ENCODE data around the gene MRAS.

MRAS gene

DNA sequence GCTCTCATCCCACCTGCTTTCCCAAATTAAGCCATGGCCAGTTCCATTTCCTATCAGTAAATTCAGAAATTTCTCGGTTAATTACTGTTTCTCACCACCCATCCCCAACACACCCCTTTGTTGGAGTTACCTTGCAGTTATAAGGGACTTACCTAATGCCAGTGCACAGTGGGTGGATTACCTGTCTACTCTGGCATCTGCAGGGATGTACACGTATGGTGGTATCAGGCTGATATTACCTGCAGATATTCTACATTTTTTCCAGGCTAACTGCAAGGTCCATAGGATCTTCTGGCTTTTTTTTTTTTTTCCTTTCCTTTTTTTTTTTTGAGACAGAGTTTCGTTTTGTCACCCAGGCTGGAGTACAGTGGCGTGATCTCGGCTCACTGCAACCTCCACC lies 7.9 kb upstream of the MRAS start:
- no peak for DNase-seq (ENCODE audit: low spot score)

DNA sequence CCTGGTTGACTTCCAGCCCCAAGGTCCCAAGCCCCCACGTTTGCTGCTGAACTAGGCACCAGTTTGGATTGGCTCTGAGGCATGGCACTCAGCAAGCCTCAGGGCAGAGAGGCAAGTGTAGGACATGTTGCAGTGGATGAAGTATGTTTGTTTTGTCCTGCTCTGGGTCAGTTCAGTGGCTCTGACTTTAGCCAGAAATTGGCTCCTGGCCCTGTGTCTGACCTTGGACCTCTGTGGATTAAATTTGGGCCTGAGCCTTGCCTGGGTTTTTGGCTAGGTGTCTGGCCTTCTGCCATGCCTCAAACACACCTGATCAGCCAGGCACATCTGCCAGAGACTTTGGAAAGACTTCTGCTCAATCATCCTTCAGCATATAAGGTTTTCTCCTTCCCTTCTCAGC lies 3.6 kb upstream of the MRAS start:
- no peak for DNase-seq (ENCODE audit: low spot score)

DNA sequence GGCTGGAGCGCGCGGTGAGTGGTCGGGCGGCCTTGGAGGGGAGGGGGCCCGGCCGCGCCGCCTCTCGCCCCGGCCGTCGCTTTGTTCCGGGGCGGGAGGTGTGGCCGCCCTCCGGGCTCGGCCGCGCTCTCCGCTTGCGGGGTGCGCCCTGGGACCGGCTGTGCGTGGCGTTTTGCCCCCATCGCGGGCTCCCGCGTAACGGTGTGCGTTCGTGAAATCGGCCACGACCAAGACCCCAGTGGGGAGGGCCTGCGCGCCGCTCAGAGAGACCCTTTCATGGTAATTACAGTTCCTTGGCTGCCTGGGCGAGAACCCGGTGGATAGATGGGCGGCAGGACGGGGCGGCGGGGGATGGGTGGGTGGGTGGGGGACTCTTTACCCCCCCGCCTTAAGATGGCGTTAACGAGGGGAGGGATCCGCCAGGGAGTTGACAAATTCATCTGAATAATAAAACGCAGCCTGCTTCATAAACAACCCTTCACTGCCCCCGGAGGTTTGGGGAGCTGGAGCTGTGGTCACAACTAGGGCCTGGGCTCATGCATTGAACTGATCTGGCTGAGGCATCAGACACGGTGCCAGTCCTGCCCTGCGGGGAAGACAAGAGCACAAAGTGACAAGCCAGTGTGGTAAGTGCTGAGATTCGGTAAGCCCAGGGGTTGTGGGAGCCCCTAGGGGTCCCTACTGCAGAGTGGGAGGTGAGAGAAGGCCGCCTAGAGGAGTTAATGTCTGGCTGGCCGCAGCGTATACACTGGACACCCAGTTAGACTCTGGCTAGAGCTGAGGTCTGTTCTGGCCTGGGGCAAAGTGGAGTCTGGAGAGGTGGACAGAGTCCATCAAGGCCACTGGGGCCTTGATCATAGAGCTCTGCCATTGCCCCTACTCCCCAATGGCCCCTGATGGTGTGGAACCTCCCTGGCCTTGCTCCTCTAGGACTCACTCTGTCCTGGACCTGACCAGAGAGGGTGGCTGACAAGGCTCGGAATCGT lies 668 bp downstream of the MRAS start:
- no peak for DNase-seq (ENCODE audit: low spot score)

DNA sequence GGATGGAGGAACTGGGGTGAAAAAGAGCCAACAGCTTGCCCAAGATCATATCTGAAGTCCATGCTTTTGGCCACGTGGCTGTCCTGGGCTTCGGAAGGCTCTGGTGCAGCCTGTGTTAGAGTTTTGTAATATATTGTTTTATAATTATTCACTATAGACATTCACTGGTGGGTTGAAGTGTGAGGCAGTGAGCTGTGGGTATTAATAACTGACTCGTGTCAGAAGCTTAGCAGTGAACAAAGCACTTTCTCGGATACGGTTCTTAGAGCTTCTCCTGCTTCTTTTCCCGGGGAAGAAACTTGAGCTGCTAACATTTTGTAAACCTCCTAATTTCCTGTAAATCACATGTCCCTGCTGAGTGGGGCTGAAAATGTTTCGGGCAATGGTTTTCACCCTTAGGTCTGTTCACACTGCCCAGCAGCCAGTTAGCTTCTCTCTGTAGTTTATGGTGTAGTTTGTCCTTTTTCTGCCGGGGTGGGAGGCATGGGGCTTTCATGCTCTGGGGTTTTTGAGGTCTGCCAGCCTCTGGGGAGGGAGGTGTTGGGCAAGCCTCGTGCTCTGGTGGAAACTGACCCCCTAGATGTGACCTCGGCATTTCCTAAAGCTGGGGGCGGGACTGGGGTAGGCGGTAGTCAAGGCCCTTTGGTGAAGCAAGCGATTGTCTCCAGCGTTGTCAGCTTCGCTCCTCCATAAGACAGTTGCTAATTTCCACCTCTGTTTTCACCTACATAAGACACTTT lies 1.7 kb downstream of the MRAS start:
- no peak for DNase-seq (ENCODE audit: low spot score)

DNA sequence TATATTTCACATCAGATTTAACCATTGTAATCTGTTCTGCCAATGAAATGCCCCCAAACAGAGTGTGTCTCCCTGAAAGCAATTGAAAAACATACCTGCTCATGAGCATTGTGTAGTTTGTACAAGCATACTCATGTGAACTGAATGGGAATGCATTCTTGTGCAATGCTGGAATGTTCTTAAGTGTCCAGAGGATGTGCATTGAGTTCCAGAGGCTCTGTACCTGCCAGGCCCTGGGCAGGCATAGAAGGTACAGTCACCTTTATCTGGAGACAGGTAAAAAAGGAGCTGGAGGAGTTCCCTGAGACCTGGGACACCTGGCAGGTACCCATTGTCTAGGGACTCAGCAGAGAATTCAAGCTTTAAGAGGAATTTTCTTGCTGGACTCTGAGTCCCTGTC lies 2.8 kb downstream of the MRAS start:
- DNase-seq (ENCODE audit: low spot score) = no peak

DNA sequence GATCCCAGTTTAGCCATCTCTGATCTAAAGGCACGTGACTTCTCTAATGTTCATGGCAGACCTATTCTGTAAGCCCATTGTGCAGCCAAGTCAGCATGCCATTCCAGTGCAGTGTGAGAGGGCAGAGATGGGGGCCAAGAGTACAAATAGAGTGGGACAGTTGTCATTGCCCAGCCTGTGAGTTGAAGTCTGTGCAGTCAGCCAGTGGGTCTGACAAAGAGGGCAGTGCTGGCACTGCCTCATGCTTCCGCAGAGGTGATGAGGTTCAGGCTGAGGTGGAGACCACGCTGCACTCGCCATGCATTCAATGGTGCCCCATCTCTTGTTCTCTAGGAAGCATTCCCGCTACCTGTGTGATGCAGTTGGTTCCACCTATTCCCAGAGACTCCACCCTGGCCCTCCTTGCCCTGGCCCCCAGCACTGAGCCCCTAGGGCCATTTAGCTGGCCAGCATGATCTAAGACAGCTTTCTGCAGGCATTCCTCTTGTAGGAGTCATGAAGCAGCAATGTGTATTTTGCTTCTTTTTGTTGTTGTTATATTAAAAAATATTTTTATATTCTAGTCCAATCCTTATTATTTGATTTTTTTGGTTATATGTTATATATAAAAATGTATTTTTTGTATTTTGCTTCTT lies 3.7 kb downstream of the MRAS start:
- no peak for DNase-seq (ENCODE audit: low spot score)

DNA sequence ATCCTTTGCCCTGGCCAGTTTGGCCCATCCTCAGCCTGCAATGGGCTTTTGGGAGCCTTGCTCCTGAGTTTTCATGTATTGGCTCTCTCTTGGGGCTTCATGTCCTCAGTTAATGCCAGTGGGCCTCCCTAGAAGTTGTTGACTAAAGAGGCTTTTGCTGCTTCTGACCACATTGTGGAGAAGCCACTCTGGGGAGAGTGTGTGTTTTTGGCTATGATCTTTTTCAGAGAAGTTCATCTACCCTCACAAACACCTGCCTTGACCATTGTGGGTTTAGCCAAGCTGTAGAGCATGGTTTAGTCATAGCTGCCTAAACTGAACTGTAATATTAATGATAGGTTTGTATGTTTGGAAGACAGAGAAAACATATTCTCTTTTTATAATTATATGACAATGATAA lies 6.0 kb downstream of the MRAS start:
- DNase-seq (ENCODE audit: low spot score) = no peak

DNA sequence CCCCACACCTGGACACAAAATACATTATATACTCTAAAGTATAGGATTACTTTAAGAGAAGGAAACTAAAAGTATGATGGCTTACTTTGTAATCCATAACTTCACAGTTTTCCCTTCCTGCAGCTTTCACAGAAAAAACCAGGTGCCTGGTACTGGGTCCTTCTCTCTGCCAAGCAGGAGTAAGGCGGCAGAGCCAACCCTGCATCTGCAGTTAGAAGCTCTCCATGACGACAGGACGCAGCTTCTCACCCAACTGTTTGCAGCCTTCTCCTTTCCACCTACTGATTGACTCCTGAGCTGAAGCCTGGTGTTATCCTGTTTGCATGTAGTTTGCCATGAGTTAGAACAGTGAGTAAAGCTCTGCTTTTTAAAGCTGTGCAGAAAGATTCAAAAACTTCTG lies 6.7 kb downstream of the MRAS start:
- no peak for DNase-seq (ENCODE audit: low spot score)

DNA sequence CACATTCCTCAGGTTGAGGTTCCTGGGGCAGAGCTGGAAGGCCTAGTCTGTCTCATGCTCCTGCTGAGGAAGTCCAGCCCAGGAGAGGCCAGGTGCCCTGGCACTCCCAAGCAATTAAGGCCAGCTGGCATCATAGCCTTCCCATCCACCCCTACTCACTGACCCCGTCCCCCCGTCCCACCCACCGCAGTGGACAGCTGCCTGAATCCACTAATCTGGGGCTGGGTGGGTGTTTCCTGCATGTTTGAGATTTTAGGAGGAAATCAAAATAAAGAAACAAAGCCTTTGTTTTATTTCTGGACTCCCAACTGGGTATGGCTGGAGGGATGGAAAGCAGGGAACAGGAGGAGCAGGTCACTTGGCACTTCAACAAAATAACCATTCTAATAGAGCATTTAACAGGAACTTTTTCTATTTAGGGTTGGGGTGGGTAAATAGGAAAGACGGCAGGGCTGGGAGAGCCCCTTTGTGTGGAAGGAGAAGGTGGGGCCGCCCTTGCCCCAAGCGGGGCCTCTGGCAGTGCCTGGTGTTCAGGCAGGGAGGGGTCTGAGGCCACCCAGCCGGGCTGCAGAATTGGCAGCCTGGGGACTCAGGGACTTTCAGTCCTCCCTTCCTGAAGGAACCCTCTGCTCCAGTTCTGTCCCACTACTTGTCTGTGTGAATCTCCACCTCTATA lies 8.5 kb downstream of the MRAS start:
- no peak for DNase-seq (ENCODE audit: low spot score)

DNA sequence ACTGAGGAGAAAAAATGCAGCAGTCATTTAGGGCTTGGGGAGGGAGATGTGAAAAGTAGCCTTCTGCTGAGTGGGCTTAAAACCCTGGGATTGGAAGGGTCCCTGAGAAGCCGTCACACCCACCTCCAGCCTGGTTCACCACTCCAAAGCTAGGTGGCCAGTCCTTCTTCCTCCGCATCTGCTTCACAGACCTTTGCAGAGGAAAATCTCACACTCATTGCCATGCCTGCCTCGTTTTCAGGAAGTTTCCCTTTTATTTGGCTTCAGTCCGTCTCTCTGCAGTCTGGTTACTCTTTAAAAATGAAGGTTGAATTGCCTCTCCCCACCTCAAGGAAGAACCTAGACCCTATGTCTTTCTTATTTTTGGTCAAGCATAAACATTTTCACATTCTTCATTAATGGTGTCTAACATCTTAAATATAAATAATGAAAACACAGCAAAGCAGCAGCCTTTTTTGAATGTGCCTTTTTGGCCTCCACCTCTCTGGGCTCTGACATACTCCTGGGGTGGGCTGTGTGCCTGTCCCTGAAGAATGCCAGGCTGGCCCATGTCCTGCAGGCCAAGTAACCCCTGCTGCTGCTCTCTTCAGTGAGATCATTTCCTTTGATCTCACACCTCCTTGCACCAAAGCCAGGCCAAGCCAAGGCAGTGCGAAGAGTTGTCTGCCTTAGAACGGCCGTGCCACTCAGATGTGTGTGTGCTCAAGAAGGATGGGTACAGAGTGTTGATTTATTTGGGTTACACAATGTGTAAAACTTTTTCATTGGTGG lies 11.0 kb downstream of the MRAS start:
- no peak for DNase-seq (ENCODE audit: low spot score)

DNA sequence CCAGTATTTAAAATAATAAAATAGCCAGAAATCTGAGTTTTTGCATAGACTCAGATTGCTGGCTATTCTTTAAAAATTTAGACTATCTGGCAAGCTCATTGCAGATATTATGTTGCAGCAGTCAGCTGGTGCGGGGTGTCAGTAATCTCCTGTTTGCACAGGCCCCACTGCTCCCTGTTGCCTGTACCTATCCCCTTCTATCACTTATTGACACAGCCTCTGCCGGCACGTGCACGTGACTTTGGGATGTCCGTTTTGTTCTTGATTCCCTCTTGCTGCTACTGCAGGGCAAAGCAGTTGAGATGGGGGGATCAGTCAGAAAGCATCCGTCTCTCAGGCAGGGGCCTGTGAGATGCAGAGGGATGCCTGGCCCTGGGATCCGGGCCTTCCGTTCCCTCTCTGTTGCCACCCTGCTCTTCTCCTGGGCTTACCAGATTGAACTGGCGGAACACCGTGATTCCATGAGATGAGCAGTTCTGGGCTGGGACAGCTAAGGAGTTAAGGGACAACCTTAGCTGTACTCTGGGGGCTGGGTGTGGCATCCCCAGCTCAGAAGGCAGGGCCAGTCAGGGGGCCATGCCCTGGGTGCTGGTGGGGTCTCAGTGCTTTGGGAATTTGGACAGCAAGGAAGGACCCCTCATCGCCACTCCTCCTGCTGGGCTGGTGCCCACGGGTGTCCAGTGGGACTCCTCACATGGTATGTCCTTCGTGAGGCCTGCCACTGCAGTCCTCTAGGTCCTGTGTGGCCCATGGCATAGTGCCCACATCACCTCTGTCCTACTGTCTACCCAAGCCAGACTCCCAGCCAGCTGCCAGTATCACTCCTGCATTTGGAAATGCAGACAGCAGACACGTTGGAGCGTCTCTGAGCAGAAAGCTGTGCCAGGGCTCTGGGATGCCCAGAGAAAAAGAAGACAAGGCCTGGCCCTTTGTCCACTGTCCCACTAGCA lies 11.8 kb downstream of the MRAS start:
- no peak for DNase-seq (ENCODE audit: low spot score)

DNA sequence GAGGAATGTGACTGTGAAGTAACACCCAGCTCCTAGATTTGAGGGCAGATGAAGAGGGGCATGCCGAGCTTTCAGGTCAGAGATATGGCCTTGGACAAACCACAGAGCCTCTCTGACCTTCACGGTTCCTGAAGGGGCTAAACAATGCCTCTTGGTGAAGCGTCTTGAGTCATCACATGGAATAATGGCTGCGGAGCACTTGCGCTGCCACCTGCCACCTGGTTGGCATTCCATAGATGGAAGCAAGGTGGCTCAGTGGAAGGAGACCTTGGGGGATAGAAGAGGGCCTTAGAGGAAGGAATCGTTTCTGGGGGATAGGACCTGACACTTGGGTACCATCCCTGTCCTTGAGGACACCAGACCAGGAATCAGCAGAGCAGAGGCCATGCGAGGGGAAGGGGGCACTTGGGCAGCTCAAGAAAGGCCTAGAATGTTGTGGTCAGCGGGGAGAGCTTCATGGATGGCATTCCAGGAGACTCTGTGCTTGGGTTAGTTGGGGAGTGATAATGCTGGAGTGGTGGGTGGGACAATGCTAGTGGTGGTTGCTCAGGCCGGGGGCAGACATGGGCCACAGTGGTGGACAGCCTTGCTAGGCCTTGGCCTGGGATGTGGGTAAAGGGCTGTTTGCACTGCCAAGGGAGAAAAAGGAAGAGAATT lies 12.6 kb downstream of the MRAS start:
- no peak for DNase-seq (ENCODE audit: low spot score)

DNA sequence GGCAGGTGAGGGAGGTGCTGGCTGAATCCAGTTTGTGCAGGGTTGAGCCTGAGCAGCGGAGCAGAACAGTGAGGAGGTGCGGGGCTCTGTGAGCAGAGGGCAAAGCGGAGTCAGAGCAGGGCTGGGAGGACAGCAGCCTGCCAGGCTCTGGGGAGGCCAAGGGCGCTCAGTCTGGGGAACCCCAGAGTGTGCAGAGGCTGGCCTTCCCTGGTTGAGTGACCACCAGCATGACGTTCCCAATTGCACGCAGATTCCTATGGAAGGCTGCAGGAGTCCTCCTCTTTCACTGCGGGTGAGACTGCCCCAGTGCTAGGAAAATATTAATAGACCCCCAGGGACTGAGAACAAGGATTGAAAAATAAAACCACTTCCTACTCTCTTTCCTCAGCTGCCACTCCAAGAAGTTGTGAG lies 13.2 kb downstream of the MRAS start:
- no peak for DNase-seq (ENCODE audit: low spot score)

DNA sequence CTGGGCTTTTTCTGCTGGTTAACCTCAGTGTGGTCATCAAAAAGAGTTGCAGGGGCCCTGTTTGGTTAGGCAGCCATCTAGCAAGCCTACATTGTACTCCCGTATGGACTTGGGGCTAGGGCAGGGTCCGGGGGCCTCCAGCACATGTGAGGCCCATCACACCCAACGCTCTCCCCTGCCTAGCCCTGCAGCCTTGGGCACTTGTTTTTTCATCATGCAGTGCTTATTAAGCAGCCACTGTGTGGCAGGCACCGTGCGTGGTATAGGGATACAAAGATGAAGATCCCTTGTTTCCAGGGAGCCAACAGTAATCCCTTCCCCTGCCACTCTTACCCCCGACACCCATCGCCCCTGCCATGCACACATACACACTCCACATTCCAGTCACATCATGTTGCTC lies 14.2 kb downstream of the MRAS start:
- DNase-seq (ENCODE audit: low spot score) = no peak

DNA sequence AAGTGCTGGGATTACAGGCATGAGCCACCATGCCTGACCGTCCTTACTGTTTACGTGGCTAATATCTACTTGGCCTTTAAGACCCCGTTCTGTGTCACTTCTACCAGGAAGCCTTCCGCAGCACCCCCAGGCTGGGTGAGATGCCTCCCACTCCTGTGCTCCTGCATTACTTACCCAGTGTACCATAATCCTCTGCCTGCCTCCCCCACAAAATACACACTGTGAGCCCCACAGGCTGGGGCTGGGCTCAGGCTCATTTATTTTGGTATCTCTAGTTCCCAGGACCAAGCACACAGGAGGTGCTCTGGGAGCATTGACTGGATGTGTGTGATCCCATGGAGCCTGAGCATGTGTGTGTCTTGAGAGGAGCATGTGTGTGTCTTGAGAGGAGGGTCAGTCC lies 14.9 kb downstream of the MRAS start:
- no peak for DNase-seq (ENCODE audit: low spot score)

DNA sequence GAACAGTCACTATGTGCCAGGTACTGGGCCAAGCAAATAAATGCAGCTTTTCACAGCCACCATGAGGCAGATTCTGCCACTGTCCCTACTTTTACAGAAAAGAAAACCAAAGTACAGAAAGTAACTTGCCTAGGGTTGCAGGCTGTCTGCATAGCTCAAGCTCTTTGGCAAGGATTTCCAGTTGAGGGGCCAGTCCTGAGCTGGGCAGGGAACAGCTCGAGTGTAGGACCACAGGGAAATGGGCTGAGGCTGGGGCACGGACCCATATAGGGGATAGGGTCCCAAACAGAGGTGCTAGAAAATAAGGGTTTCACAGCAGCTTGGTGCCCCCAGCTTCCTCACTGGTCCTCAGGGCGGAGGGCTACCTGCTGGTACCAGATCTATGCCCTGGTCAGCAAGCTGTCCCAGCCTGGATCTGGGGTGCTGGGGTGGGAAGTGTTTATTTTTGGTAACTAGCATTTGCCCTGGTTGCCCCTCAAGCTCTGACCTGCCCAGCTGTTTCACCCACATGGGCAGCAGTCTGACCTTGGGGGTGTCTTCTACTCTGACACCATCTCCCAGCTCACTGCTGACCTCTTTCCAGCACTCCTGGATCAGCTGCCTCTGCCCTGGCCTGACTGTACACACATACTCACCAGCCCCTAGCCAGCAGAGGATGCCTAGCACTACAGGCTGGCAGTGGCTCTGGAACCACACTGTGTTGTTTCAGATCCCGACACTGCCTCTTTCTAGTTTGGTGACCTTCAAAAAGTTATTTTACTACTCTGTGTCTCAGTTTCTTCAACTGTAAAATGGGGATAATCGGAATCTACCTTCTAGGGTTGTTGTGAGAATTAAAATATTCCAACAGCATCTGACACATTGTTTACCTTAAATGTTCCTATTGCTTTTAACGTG lies 16.2 kb downstream of the MRAS start:
- DNase-seq (ENCODE audit: low spot score) = no peak

DNA sequence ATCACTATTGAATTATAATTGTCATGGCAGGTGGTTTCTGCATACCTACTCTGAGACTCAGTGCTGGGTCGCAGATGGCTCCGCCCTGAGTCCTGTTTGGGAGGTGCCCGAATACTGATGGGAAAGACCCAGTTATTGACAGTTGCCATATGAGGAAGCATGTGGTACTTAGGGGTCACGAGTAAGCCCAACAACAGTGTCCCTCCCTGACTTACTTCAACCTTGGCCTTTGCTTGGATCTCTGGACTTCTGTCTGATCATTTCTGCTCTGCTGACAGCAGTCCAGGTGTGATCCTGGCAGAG lies 16.8 kb downstream of the MRAS start:
- DNase-seq (ENCODE audit: low spot score) = no peak

DNA sequence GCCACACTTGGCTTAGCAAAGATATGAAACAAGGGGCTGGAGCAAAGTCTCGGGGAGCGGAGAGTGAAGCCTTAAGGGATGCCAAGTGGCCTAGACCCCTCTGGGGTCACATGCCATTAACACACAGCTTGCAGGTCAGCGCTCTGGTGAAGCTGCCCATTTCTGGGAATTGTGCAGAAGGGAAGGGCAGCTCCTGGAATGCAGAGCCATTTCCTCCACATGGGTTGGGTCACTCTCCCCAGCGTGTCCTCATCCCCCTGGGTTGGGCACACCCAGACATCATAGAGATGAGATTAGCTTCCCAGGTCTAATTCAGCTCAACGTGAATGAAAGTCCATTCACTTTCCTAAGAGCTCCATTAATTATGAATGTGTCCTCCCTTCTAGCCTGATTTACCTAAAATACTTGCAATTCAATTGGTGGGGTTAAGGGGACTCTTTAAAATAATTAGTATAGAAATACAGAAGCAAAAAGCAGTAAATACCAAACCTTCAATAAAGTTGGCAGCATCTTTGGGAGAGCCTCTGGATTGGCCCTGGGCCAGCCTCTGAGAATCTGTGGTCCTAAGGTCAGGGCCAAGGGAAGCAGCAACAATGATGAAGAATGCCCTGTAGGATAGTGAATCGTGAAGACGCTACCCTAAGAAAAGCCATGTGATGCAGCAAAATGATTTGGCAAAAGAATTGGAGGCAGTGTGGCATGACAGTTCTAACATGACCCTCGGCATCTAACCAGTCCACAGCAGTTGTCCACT lies 17.8 kb downstream of the MRAS start:
- DNase-seq (ENCODE audit: low spot score) = no peak

Measured in germinal center (tissue), 1 donor.